ENCODE data around the gene QDPR. TPM values are rescaled to one million over a fixed set of nuclear protein-coding genes. Genes with fewer than 3 reads are reported as not detected.

The QDPR gene
- total RNA-seq, result 20.5 and 22.6 TPM in 2 replicates

- H3K27me3 ChIP-seq (ENCODE audit: control insufficient read depth, insufficient read depth, low read length), result peaks cover 3% of the 10 kb centered on the region
- H3K4me3 ChIP-seq (ENCODE audit: low read depth, low read length), result peak within 1 kb of the TSS; percentile 75
- TF ChIP-seq CTCF (IDR thresholded peaks at IDR 0.05; ENCODE audit: insufficient read depth, low read length, severe bottlenecking), result peak; percentile 48
- FAIRE-seq, result no peak
- peaks cover 2% of the 10 kb centered on the region for H3K36me3 ChIP-seq (ENCODE audit: control insufficient read depth, insufficient read depth, low read length)
- peak; percentile 39 for DNase-seq (ENCODE audit: low read depth)
These were observed at the start of gene QDPR for GRCh38 chr4:17511950-17512795. TSS of gene QDPR (minus strand) at chr4:17512090. CDS start at chr4:17512054, 36 bp downstream.

GRCh38 chr4:17561195-17561909 is 49.5 kb upstream of the QDPR start:
- no peak for FAIRE-seq
- Histone ChIP-seq H3K36me3 (ENCODE audit: control insufficient read depth, insufficient read depth, low read length) (no peaks in the 10 kb centered on the region), H3K4me3 (ENCODE audit: low read depth, low read length) (no peak overlapping the region), H3K27me3 (ENCODE audit: control insufficient read depth, insufficient read depth, low read length) (no peaks in the 10 kb centered on the region)
- TF ChIP-seq CTCF (IDR thresholded peaks at IDR 0.05; ENCODE audit: insufficient read depth, low read length, severe bottlenecking), result no peak
- peak; percentile 81 for DNase-seq (ENCODE audit: low read depth)

DNA sequence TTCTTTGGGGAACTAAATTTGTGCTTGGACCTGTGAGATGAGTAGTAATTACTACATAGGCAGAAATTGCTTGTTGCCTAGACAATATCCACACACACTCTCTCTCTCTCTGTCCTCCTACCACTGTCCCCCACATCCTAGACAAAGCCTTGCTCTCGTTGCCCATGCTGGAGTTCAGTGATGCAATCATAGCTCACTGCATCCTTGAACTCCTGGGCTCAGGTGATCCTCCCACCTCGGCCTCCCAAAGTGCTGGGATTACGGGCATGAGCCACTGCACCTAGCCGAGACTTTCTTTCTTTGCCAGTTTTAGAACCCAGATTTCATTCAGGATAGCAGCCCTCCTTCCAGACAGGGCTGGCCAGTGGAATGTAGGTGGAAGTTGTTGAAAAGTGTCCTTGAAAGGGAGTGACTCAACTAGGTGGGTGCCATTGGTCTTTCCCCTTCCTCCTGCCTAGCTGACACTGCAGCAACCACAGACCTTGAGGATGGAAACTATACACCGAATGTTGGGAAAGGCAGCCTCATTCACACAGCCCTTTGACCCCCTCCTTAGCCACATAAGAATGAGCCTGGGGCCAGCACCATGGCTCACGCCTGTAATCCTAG is 48.3 kb upstream of the QDPR start:
- H3K4me3 ChIP-seq (ENCODE audit: low read depth, low read length), result no peak overlapping the region
- no peaks in the 10 kb centered on the region for H3K36me3 ChIP-seq (ENCODE audit: control insufficient read depth, insufficient read depth, low read length)
- FAIRE-seq, result no peak
- H3K27me3 ChIP-seq (ENCODE audit: control insufficient read depth, insufficient read depth, low read length), result no peaks in the 10 kb centered on the region
- DNase-seq (ENCODE audit: low read depth), result no peak
- TF ChIP-seq CTCF (IDR thresholded peaks at IDR 0.05; ENCODE audit: insufficient read depth, low read length, severe bottlenecking), result no peak

DNA sequence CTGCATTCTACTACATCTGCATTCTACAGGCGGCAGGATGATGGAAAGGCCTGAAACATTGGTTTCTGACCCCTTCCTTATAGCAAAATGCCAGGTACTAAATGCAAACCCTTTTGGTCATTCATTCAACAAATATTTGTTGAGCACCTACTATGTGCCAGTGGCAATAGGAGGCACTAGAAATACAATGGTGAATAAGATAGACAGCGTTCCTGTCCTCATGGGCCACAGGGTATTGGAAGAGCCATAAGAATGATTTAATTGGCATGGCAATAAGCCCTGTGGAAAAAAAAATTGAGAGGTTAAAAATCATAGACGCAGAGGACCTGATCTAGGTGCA is 47.8 kb upstream of the QDPR start:
- no peak for TF ChIP-seq CTCF (IDR thresholded peaks at IDR 0.05; ENCODE audit: insufficient read depth, low read length, severe bottlenecking)
- H3K36me3 ChIP-seq (ENCODE audit: control insufficient read depth, insufficient read depth, low read length), result no peaks in the 10 kb centered on the region
- FAIRE-seq, result no peak
- H3K4me3 ChIP-seq (ENCODE audit: low read depth, low read length), result no peak overlapping the region
- no peak for DNase-seq (ENCODE audit: low read depth)
- no peaks in the 10 kb centered on the region for H3K27me3 ChIP-seq (ENCODE audit: control insufficient read depth, insufficient read depth, low read length)

DNA sequence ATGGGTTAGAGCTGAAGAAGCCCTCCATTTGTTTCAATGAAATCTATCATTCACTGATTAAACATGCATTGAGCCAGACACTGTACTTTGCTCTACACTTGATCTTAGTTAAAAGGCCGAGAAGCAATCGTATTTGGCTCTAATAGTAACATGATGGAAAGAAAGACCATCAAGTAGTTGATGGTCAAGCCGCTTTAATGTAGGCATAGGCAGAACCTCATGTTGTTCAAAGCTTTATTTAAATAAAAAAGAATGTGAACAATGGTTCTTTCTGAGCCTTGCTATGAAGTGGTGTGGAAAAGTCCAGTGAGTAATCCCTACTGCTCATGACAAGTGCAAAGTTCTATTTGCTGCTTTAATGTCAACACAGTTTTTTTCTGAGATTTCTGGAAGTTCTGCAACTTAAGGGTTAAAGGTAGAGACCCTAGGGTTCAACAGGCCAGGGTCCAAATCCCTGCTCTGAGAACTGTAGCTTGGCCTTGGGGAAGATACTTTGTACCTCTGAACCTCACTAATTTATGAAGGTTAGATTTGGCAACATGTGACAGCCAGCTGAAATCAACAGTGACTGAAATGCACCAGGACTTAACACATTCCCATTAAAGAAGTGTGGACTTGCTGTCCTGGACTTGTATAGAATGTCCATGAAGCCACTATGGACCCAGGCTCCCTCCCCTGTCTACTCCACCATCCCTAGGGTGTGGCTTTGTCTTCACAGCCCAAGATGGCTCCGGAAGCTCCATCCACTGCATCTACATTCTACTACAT is 47.2 kb upstream of the QDPR start:
- Histone ChIP-seq H3K36me3 (ENCODE audit: control insufficient read depth, insufficient read depth, low read length) (no peaks in the 10 kb centered on the region), H3K4me3 (ENCODE audit: low read depth, low read length) (no peak overlapping the region), H3K27me3 (ENCODE audit: control insufficient read depth, insufficient read depth, low read length) (no peaks in the 10 kb centered on the region)
- TF ChIP-seq CTCF (IDR thresholded peaks at IDR 0.05; ENCODE audit: insufficient read depth, low read length, severe bottlenecking), result no peak
- DNase-seq (ENCODE audit: low read depth), result no peak
- no peak for FAIRE-seq
